ENCODE data around the gene CCDC9B. TPM values are rescaled to one million over a fixed set of nuclear protein-coding genes. Genes with fewer than 3 reads are reported as not detected.

CCDC9B gene
- total RNA-seq, 1 experiment from 2014 or later: 56.1 TPM

GRCh38 chr15:40382580-40383456, 42.1 kb upstream of the CCDC9B start, which contains the start of gene KNSTRN:
Gene KNSTRN (plus strand): TSS chr15:40382721. CDS start chr15:40382836, 115 bp downstream.
- peak within 1 kb of the TSS; percentile 91 for H3K4me3 ChIP-seq (ENCODE audit: low read length)
- POLR2A ChIA-PET (ENCODE audit: unreplicated experiment): interaction anchor here (0.5 to 1.0 kb wide), 3 partner anchors 23 to 283 kb away, joined by 3 to 12 read pairs (median 4); partner anchors contain the start of gene IVD
- peak within 1 kb of the TSS; percentile 90 for H2AFZ ChIP-seq (ENCODE audit: low read length)
- H3K4me1 ChIP-seq (ENCODE audit: insufficient read depth, low read length): peaks cover 35% of the 10 kb centered on the region
- CTCF ChIA-PET: no interaction called here
- no peaks in the 10 kb centered on the region for H3K9me2 ChIP-seq (replicated peaks; ENCODE audit: low read length)
- ATAC-seq (peak; percentile 75), DNase-seq (peak; percentile 96)
- TF ChIP-seq EZH2phosphoT487 (IDR thresholded peaks at IDR 0.05; ENCODE audit: borderline replicate concordance, low read length) (no peak), CTCF (conservative IDR thresholded peaks at IDR 0.05; ENCODE audit: low read depth, low read length) (no peak), EZH2 (IDR thresholded peaks at IDR 0.05; ENCODE audit: low read length, unreplicated experiment) (no peak)
- no peaks in the 10 kb centered on the region for H3K9me3 ChIP-seq (ENCODE audit: low read length)
- peak within 1 kb of the TSS; percentile 89 for H3K9ac ChIP-seq (ENCODE audit: low read length)
- H3K27me3 ChIP-seq (ENCODE audit: low read length): no peaks in the 10 kb centered on the region
- intact Hi-C loops (cut with micrococcal nuclease): loop anchor here (1.0 kb wide), 2 partner anchors 22 to 37 kb away; partner anchors contain the start of gene IVD
- no peaks in the 10 kb centered on the region for H3F3A ChIP-seq (ENCODE audit: low read length, unreplicated experiment)
- peak within 1 kb of the TSS; percentile 93 for H3K4me2 ChIP-seq (ENCODE audit: low read length)
- no peaks in the 10 kb centered on the region for H4K20me1 ChIP-seq (ENCODE audit: low read length)
- peak within 1 kb of the TSS; percentile 19 for H3K27ac ChIP-seq (ENCODE audit: low read length)
- peaks cover 39% of the 10 kb centered on the region for H3K79me2 ChIP-seq (ENCODE audit: low read length)
- TSS peak; percentile 73 for BruUV-seq (replicated peaks)
- peaks cover 30% of the 10 kb centered on the region for H3K36me3 ChIP-seq (ENCODE audit: low read depth, low read length)

GRCh38 chr15:40381818-40382529, 41.2 kb upstream of the CCDC9B start:
- Histone ChIP-seq H3K4me3 (ENCODE audit: low read length) (no peak overlapping the region), H3K9me3 (ENCODE audit: low read length) (no peaks in the 10 kb centered on the region), H3K36me3 (ENCODE audit: low read depth, low read length) (peaks cover 22% of the 10 kb centered on the region), H3K79me2 (ENCODE audit: low read length) (peaks cover 39% of the 10 kb centered on the region), H3K4me2 (ENCODE audit: low read length) (peak overlapping the region; percentile 42; the same call in 1 of the 2 replicates), H3K27ac (ENCODE audit: low read length) (no peak overlapping the region), H3F3A (ENCODE audit: low read length, unreplicated experiment) (no peaks in the 10 kb centered on the region), H3K9me2 (replicated peaks; ENCODE audit: low read length) (no peaks in the 10 kb centered on the region), H3K4me1 (ENCODE audit: insufficient read depth, low read length) (peaks cover 35% of the 10 kb centered on the region), H3K27me3 (ENCODE audit: low read length) (no peaks in the 10 kb centered on the region), H2AFZ (ENCODE audit: low read length) (peak overlapping the region; percentile 90), H3K9ac (ENCODE audit: low read length) (no peak overlapping the region), H4K20me1 (ENCODE audit: low read length) (no peaks in the 10 kb centered on the region)
- intact Hi-C loops (cut with micrococcal nuclease): loop anchor here (1.0 kb wide), 2 partner anchors 23 to 38 kb away; partner anchors contain the start of gene IVD
- ChIA-PET POLR2A (ENCODE audit: unreplicated experiment) (interaction anchor here (0.5 to 1.0 kb wide), 3 partner anchors 23 to 282 kb away, joined by 3 to 12 read pairs (median 4); partner anchors contain the start of gene IVD), CTCF (no interaction called here)
- BruUV-seq (replicated peaks): no TSS peak
- TF ChIP-seq CTCF (conservative IDR thresholded peaks at IDR 0.05; ENCODE audit: low read depth, low read length): no peak
- DNase-seq (no peak), ATAC-seq (no peak)
